Right lobe of liver (tissue), 6 donors: ENCODE measurements around the gene MACROD1. TPM values are rescaled to one million over a fixed set of nuclear protein-coding genes. Genes with fewer than 3 reads are reported as not detected.
A peak's percentile ranks its signal among the peaks of the same experiment; 100 is the strongest.
"Not testable (repeated sequence)": the region's sequence is repeated elsewhere in the genome, so short reads cannot be mapped to it uniquely, and the experiment has no call there.

Source experiments
- ATAC-seq, 4 donors: fragments of 200-7000 bp; cut with Tn5 transposase; one replicate each; pipeline ENCODE4 v1.9.1; 2020; ENCODE audit warnings: mild to moderate bottlenecking in 4 of 4, moderate library complexity in 4 of 4
- DNase-seq, 3 donors: peaks; one replicate each; pipeline ENCODE4 v3.0.0-alpha.2; 2020
- H3K27ac ChIP-seq, 3 donors: fragments of 200-600 bp; one replicate each; pipeline ENCODE4 v1.8.0; 2022
- H3K27me3 ChIP-seq, 2 donors: fragments of 200-600 bp; one replicate each; pipeline ENCODE4 v1.8.0; 2022
- H3K36me3 ChIP-seq, 4 donors: fragments of 200-600 bp; sonication (generic) in 1 of 4; one replicate each; pipeline versions ENCODE4 v1.5.1 to v1.8.0; 2017 to 2022; ENCODE audit warnings: control low read depth in 1 of 4
- H3K4me1 ChIP-seq, 4 donors: fragments of 200-600 bp; sonication (generic) in 1 of 4; one replicate each; pipeline versions ENCODE4 v1.5.1 to v1.8.0; 2017 to 2022; ENCODE audit warnings: control low read depth in 1 of 4
- H3K4me3 ChIP-seq, 3 donors: fragments of 200-600 bp; one replicate each; pipeline ENCODE4 v1.8.0; 2022
- H3K9me3 ChIP-seq, 4 donors: fragments of 200-600 bp; sonication (generic) in 1 of 4; one replicate each; pipeline versions ENCODE4 v1.5.1 to v1.8.0; 2017 to 2022; ENCODE audit warnings: control low read depth in 1 of 4
- CTCF ChIP-seq, 4 donors: fragments of 200-600 bp in 3 of 4; fragments of 450-650 bp in 1 of 4; IDR thresholded peaks; one replicate each; pipeline versions ENCODE4 v1.5.1 to v1.8.0; 2016 to 2022; ENCODE audit warnings: antibody characterized with exemption in 4 of 4, mild to moderate bottlenecking in 2 of 4
- POLR2A ChIP-seq: fragments of 450-650 bp; IDR thresholded peaks from one replicate; pipeline ENCODE4 v1.6.1; 2017; ENCODE audit warnings: antibody characterized with exemption, mild to moderate bottlenecking
- WGBS: methylation state at CpG from one replicate; pipeline ENCODE4 v1.1.6; 2018; ENCODE audit warnings: low coverage, low lambda C conversion rate; ENCODE audit not compliant: insufficient coverage; ENCODE audit errors: missing lambda C conversion rate; 5-methylcytosine and 5-hydroxymethylcytosine counted together
- intact Hi-C, 2 donors: fragments of 100-400 bp; cut with DNase I; formaldehyde crosslinking; loops; one replicate each; pipeline versions ENCODE4 v1.11.2 to v1.14.1; 2022
- total RNA-seq, 6 experiments: library from RNA; depleted of rRNA in 2 of 6; stranded (reverse); fragments of >200 nt in 2 of 6; fragmentation: NEBNext Ultra II Directional in 3 of 6; extraction: Animal tissue kit (Norgen Biotek cat#: 25700) in 3 of 6; gene quantifications; one replicate each; pipeline versions ENCODE4 v1.1.0 to v1.2.4, GENCODE V29; 2016 to 2023
- donor health status: DM: no; HTN: yes; CAD: no.
- donor health status: DM: no; HTN: no; CAD: no.
- donor health status: DM: no; HTN: no; CAD: no.
- donor health status: DM: no; HTN: yes; CAD: no.
- donor health status: DM: no; HTN: yes; CAD: no.

Gene MACROD1
- total RNA-seq, 6 experiments from 2014 or later: 12.3 to 219 (median 27.8) TPM

GRCh38 chr11:64051297-64051696 is 114.6 kb downstream of the MACROD1 start:
- DNase-seq (no peak), ATAC-seq (no peak)
- Histone ChIP-seq H3K9me3 (no peaks in the 10 kb centered on the region), H3K4me1 (no peaks in the 10 kb centered on the region), H3K36me3 (no peaks in the 10 kb centered on the region), H3K4me3 (no peak overlapping the region), H3K27ac (no peak overlapping the region), H3K27me3 (no peaks in the 10 kb centered on the region)
- intact Hi-C loops: no loop called here
- WGBS: no CpG with 5 or more reads among the region's 19 CpGs
- no peak for TF ChIP-seq POLR2A
- TF ChIP-seq CTCF (IDR thresholded peaks at IDR 0.05): no peak

GRCh38 chr11:64049509-64049908 is 116.4 kb downstream of the MACROD1 start:
- no peak for TF ChIP-seq POLR2A
- no peak overlapping the region for H3K4me3 ChIP-seq
- H3K27ac ChIP-seq: no peak overlapping the region
- no peaks in the 10 kb centered on the region for H3K27me3 ChIP-seq
- DNase-seq (no peak), ATAC-seq (no peak)
- intact Hi-C loops: no loop called here
- H3K36me3 ChIP-seq: no peaks in the 10 kb centered on the region
- WGBS: 100% methylated on average over 2 of the region's 8 CpGs
- H3K4me1 ChIP-seq: no peaks in the 10 kb centered on the region
- H3K9me3 ChIP-seq: no peaks in the 10 kb centered on the region

GRCh38 chr11:64048042-64048854 is 117.7 kb downstream of the MACROD1 start:
- no peak overlapping the region for H3K4me3 ChIP-seq
- intact Hi-C loops: no loop called here
- no peak for TF ChIP-seq POLR2A
- no peak for TF ChIP-seq CTCF (IDR thresholded peaks at IDR 0.05)
- ATAC-seq (peak in 3 of 4 donors; percentile 5 to 15 (median 9)), DNase-seq (no peak)
- no peak overlapping the region for H3K27ac ChIP-seq
- no peaks in the 10 kb centered on the region for H3K4me1 ChIP-seq
- no peaks in the 10 kb centered on the region for H3K27me3 ChIP-seq
- no peaks in the 10 kb centered on the region for H3K9me3 ChIP-seq
- H3K36me3 ChIP-seq: no peaks in the 10 kb centered on the region
- 96% methylated on average over 4 of the region's 19 CpGs for WGBS

GRCh38 chr11:64047373-64047772 is 118.5 kb downstream of the MACROD1 start:
- intact Hi-C loops, H3K36me3 ChIP-seq, H3K4me3 ChIP-seq, H3K9me3 ChIP-seq, H3K27ac ChIP-seq, ATAC-seq, DNase-seq, H3K27me3 ChIP-seq, H3K4me1 ChIP-seq: not testable (repeated sequence)
- WGBS: no CpG with 5 or more reads among the region's 8 CpGs

GRCh38 chr11:64045700-64046099 is 120.2 kb downstream of the MACROD1 start:
- Histone ChIP-seq H3K36me3 (no peaks in the 10 kb centered on the region), H3K27me3 (no peaks in the 10 kb centered on the region), H3K4me3 (no peak overlapping the region), H3K9me3 (no peaks in the 10 kb centered on the region), H3K4me1 (no peaks in the 10 kb centered on the region), H3K27ac (no peak overlapping the region)
- WGBS: 80% methylated on average over 1 of the region's 2 CpGs
- DNase-seq: no peak
- no peak for ATAC-seq
- intact Hi-C loops: no loop called here
- TF ChIP-seq CTCF (IDR thresholded peaks at IDR 0.05) (no peak), POLR2A (no peak)
